DOHH2 (cell line): ENCODE results near the gene FBN2.

Experiments
- EZH2phosphoT487 ChIP-seq: fragments of 200-600 bp; sonication (generic); IDR thresholded peaks from 2 replicates; pipeline ENCODE4 v1.6.1; 2017; ENCODE audit warnings: borderline replicate concordance, mild to moderate bottlenecking, antibody characterized with exemption, low read length, moderate library complexity, mixed read lengths
- TF ChIP-seq, protein P1 (sequence below): fragments of 200-600 bp; sonication (generic); IDR thresholded peaks from one replicate; pipeline ENCODE4 v1.5.1; 2014; ENCODE audit warnings: antibody characterized with exemption, mild to moderate bottlenecking, low read depth, low read length; ENCODE audit not compliant: poor library complexity, severe bottlenecking

DNA sequence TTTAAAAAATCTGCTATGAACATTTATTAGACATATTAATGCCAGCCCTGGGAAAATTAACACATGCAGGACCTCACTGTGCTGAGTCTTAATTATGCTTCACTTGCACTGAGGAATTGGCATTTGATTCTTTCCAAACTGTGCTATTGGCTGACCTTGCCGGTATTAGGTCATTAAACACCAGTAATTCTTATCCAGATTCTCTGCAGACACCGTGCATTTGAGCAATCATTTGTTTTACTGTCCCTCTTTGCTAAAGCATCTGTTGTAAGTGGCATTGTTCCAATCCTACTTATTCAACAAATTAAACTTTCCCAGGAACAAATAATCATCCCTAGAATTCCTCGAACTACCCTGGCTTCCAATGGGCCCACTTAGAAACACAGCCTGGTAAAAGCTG is 309.5 kb downstream of the FBN2 start:
- TF ChIP-seq, protein P1, sequence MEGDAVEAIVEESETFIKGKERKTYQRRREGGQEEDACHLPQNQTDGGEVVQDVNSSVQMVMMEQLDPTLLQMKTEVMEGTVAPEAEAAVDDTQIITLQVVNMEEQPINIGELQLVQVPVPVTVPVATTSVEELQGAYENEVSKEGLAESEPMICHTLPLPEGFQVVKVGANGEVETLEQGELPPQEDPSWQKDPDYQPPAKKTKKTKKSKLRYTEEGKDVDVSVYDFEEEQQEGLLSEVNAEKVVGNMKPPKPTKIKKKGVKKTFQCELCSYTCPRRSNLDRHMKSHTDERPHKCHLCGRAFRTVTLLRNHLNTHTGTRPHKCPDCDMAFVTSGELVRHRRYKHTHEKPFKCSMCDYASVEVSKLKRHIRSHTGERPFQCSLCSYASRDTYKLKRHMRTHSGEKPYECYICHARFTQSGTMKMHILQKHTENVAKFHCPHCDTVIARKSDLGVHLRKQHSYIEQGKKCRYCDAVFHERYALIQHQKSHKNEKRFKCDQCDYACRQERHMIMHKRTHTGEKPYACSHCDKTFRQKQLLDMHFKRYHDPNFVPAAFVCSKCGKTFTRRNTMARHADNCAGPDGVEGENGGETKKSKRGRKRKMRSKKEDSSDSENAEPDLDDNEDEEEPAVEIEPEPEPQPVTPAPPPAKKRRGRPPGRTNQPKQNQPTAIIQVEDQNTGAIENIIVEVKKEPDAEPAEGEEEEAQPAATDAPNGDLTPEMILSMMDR = no peak
- TF ChIP-seq EZH2phosphoT487 = no peak
